Peyer's patch (tissue), 4 donors: ENCODE data around the gene RHOT1. TPM values are rescaled to one million over a fixed set of nuclear protein-coding genes. Genes with fewer than 3 reads are reported as not detected.

Experiments used
- DNase-seq, 3 donors: peaks; one replicate each; pipeline ENCODE4 v3.0.0-alpha.2; 2017 to 2019
- H3K27ac ChIP-seq, 4 donors: fragments of 200-600 bp; sonication (generic); one replicate each; pipeline ENCODE4 v1.5.1; 2016 to 2019
- H3K27me3 ChIP-seq, 2 donors: fragments of 200-600 bp; sonication (generic); one replicate each; pipeline ENCODE4 v1.5.1; 2019
- H3K36me3 ChIP-seq, 3 donors: fragments of 200-600 bp; sonication (generic); one replicate each; pipeline ENCODE4 v1.5.1; 2016 to 2019
- H3K4me1 ChIP-seq, 4 donors: fragments of 200-600 bp; sonication (generic); one replicate each; pipeline ENCODE4 v1.5.1; 2016 to 2019
- H3K4me3 ChIP-seq, 4 donors: fragments of 200-600 bp; sonication (generic); 1 replicate in 3 of 4; 2 replicates in 1 of 4; pipeline ENCODE4 v1.5.1; 2016 to 2019; ENCODE audit warnings: mild to moderate bottlenecking in 1 of 4
- H3K9me3 ChIP-seq, 4 donors: fragments of 200-600 bp; sonication (generic); one replicate each; pipeline ENCODE4 v1.5.1; 2016 to 2019; ENCODE audit warnings: mild to moderate bottlenecking in 1 of 4
- CTCF ChIP-seq, 6 experiments: fragments of 450-650 bp in 4 of 6; fragments of 200-600 bp in 2 of 6; sonication (generic) in 1 of 6; IDR thresholded peaks; one replicate each; pipeline ENCODE4 v1.5.1; 2017 to 2019; ENCODE audit warnings: antibody characterized with exemption in 6 of 6, mild to moderate bottlenecking in 3 of 6, moderate library complexity in 1 of 6
- POLR2A ChIP-seq, 2 donors: fragments of 450-650 bp; IDR thresholded peaks; one replicate each; pipeline ENCODE4 v1.5.1; 2017; ENCODE audit warnings: antibody characterized with exemption in 2 of 2, mild to moderate bottlenecking in 2 of 2, moderate library complexity in 2 of 2
- total RNA-seq, 4 donors: library from RNA; depleted of rRNA; stranded (reverse); fragments of >200 nt; gene quantifications; one replicate each; pipeline ENCODE4 v1.1.0, GENCODE V29; 2016

Gene RHOT1
- total RNA-seq, 4 donors from 2014 or later: 31.4 to 54.9 (median 47.7) TPM

DNA sequence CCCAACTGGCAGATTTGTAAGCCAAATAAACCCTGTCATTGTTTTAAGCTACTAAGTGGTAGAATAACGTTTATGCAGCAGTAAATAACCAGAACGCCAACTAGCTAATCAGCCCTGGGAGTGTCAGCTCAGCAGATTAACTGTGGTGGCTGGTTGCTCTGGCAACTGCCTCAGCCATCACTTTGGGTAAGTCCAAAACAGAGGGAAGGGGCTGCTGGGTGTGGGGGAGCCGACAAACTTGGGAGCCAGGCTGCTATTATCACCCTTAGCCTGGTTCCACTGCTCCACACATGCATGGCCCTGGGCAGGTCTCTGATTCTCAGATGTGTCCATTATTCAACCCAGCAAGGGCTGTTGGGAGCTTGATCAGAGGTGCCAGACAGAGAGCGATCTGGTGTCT is 22.2 kb upstream of the RHOT1 start:
- Histone ChIP-seq H3K9me3 (no peaks in the 10 kb centered on the region), H3K4me1 (no peaks in the 10 kb centered on the region), H3K36me3 (no peaks in the 10 kb centered on the region), H3K27ac (no peak overlapping the region), H3K27me3 (no peaks in the 10 kb centered on the region), H3K4me3 (no peak overlapping the region)
- TF ChIP-seq POLR2A (IDR thresholded peaks at IDR 0.05): no peak
- no peak for TF ChIP-seq CTCF (IDR thresholded peaks at IDR 0.05)
- no peak for DNase-seq

- TF ChIP-seq POLR2A (IDR thresholded peaks at IDR 0.05): no peak
- no peak for TF ChIP-seq CTCF (IDR thresholded peaks at IDR 0.05)
- Histone ChIP-seq H3K4me1 (peaks cover 0 to 1% (median 0%) of the 10 kb centered on the region in 4 donors), H3K4me3 (no peak overlapping the region), H3K27me3 (no peaks in the 10 kb centered on the region), H3K36me3 (no peaks in the 10 kb centered on the region), H3K27ac (no peak overlapping the region), H3K9me3 (no peaks in the 10 kb centered on the region)
- no peak for DNase-seq
These were observed 21.6 kb upstream of the RHOT1 start for GRCh38 chr17:32120716-32121115.

DNA sequence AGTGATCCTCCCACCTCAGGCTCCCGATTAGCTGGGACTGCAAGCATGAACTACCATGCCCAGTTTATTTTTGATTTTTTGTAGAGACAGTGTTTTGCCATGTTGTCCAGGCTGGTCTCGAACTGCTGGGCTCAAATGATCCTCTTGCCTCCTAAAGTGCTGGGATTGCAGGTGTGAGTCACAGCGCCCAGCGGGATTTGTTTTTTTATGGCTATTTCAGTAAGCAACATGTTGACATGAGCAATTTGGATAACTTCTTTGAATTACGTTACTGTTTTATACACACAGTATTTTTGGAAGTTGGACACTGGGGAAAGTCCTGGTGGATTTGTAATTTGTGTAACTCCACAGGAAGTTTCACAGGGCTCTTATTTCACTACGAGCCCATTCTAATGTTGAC is 18.5 kb upstream of the RHOT1 start:
- Histone ChIP-seq H3K27ac (no peak overlapping the region), H3K9me3 (no peaks in the 10 kb centered on the region), H3K4me3 (no peak overlapping the region), H3K27me3 (no peaks in the 10 kb centered on the region), H3K4me1 (peaks cover 0 to 24% (median 0%) of the 10 kb centered on the region in 4 donors), H3K36me3 (no peaks in the 10 kb centered on the region)
- DNase-seq: no peak
- TF ChIP-seq CTCF (IDR thresholded peaks at IDR 0.05) (no peak), POLR2A (IDR thresholded peaks at IDR 0.05) (no peak)

DNA sequence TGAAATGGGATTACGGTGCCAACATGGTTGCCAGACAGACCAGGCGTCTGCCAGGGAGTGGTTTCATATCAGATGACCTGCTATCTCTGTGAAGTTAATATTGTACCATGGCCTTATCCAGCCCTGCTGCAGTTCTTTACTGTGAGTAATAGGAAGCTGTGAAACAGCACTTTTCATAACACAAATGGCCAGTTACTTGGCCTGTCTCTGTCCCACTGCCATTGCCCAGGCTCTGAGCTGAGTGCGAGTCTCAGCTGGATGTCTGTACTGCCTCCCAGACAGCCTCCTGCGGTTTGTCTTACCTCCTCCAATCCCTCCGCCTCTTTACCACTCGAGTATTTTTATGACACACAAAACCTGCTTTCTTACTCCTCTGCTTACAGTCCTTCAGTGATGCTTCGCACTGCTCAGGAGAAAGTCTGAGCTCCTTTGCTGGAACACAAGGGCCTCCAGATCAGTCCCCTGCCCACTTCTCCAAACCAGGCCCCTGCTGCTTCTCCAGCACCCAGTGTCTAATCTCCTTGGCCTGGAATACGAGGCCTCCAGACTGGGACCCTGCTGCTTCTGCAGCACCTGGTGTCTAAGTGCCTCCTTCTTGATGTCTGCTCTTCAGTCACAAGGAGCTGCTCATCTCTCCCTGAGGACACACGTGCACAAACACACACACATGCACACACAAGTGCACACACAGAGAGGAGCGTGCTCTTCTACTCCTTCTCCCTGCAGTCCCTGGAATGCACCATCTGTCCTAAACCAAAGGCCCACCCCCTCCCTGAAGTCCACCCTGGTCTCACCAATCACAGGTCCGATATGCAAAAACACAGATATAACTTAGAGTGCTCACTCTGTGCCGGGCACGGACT is 17.1 kb upstream of the RHOT1 start:
- Histone ChIP-seq H3K27me3 (no peaks in the 10 kb centered on the region), H3K4me1 (peaks cover 0 to 24% (median 0%) of the 10 kb centered on the region in 4 donors), H3K36me3 (no peaks in the 10 kb centered on the region), H3K4me3 (peak overlapping the region in 1 of 4 donors; percentile 9), H3K27ac (peak overlapping the region; percentile 25 to 91 (median 76)), H3K9me3 (no peaks in the 10 kb centered on the region)
- DNase-seq: peak in 2 of 3 donors; percentile 63
- TF ChIP-seq POLR2A (IDR thresholded peaks at IDR 0.05) (no peak), CTCF (IDR thresholded peaks at IDR 0.05) (no peak)

DNA sequence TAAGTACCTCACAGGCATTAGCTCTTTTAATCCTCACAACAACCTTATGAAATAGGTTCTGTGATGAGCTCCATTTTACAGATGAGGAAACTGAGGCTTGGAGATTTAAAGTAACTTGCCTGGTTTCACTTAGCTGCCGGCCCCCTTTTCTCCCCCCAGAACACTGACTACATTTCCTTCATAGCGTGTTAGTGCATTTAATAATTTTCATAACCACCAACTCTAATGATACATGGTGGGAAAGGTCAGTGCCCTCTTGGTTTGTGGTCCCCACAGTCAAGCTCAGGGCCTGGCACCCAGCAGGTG is 16.5 kb upstream of the RHOT1 start:
- Histone ChIP-seq H3K4me3 (no peak overlapping the region), H3K27ac (peak overlapping the region in 2 of 4 donors; percentile 89 to 91), H3K36me3 (no peaks in the 10 kb centered on the region), H3K9me3 (no peaks in the 10 kb centered on the region), H3K27me3 (no peaks in the 10 kb centered on the region), H3K4me1 (peaks cover 0 to 24% (median 0%) of the 10 kb centered on the region in 4 donors)
- TF ChIP-seq POLR2A (IDR thresholded peaks at IDR 0.05) (no peak), CTCF (IDR thresholded peaks at IDR 0.05) (no peak)
- no peak for DNase-seq
